Measurements from ENCODE around the gene NPC1. TPM values are rescaled to one million over a fixed set of nuclear protein-coding genes. Genes with fewer than 3 reads are reported as not detected.

Gene NPC1
- total and polyA plus RNA-seq, 2 of the 8 experiments (the other 6 are each of a cell fraction or from before 2014, with no cell fraction given): 34.1 to 39.5 TPM

GRCh38 chr18:23609390-23610023 is 23.2 kb upstream of the NPC1 start:
- no peak for DNase-seq (ENCODE audit: low read depth in 1 of 2, low spot score in 2 of 2)
- POLR2A ChIA-PET (ENCODE audit: partially characterized antibody): no interaction called here
- no peaks in the 10 kb centered on the region for H3K36me3 ChIP-seq (ENCODE audit: control insufficient read depth in 2 of 4, insufficient read depth in 4 of 4, low read length in 3 of 4)

More at GRCh38 chr18:23609390-23610023, 23.2 kb upstream of the NPC1 start:
- no peak for TF ChIP-seq HDAC6 (IDR thresholded peaks at IDR 0.05; ENCODE audit: low read depth, low read length)
- no peak for TF ChIP-seq USF2 (IDR thresholded peaks at IDR 0.05; ENCODE audit: low read length)
- no peak for TF ChIP-seq MAX (IDR thresholded peaks at IDR 0.05)
- no peak for TF ChIP-seq SIX5 (IDR thresholded peaks at IDR 0.05; ENCODE audit: low read depth, low read length)
- TF ChIP-seq SAP30 (IDR thresholded peaks at IDR 0.05; ENCODE audit: insufficient read depth, insufficient replicate concordance, low read length): no peak
- TF ChIP-seq CBX8 (IDR thresholded peaks at IDR 0.05; ENCODE audit: borderline replicate concordance, low read depth, low read length): no peak
- TF ChIP-seq SIRT6 (IDR thresholded peaks at IDR 0.05; ENCODE audit: low read length): no peak
- no peak for TF ChIP-seq MAFK (IDR thresholded peaks at IDR 0.05; ENCODE audit: low read depth, low read length)
- no peak for TF ChIP-seq NRF1 (IDR thresholded peaks at IDR 0.05; ENCODE audit: low read depth, low read length)
- no peak for TF ChIP-seq SP1 (IDR thresholded peaks at IDR 0.05; ENCODE audit: low read depth, low read length)
- Histone ChIP-seq H3K4me1 (replicated peaks in 1 of 4; ENCODE audit: control insufficient read depth in 3 of 4, insufficient read depth in 4 of 4, low read length in 3 of 4) (no peaks in the 10 kb centered on the region), H3K79me1 (ENCODE audit: low read depth, low read length) (no peaks in the 10 kb centered on the region), H3K23me2 (ENCODE audit: low read depth, low read length) (no peaks in the 10 kb centered on the region), H3K9me3 (ENCODE audit: insufficient read depth in 2 of 2, low read depth in 1 of 2, low read length in 1 of 2) (no peaks in the 10 kb centered on the region), H3K27ac (ENCODE audit: low read depth, low read length) (no peak overlapping the region), H3K18ac (ENCODE audit: extremely low read depth, low read length) (no peak overlapping the region), H3K23ac (ENCODE audit: insufficient read length) (no peak overlapping the region), H3K27me3 (replicated peaks in 1 of 4; ENCODE audit: control insufficient read depth in 3 of 4, extremely low read depth in 1 of 4, insufficient read depth in 3 of 4, low read length in 3 of 4) (no peaks in the 10 kb centered on the region; a peak in 1 of 7 replicates), H3K9ac (replicated peaks in 1 of 4; ENCODE audit: extremely low read depth in 1 of 4, low read depth in 3 of 4, low read length in 3 of 4) (no peak overlapping the region), H2BK5ac (ENCODE audit: low read depth, low read length) (no peak overlapping the region), H4K5ac (ENCODE audit: insufficient read length, low read depth, low read length) (no peak overlapping the region), H2AFZ (ENCODE audit: low read length) (no peak overlapping the region), H3K56ac (replicated peaks; ENCODE audit: insufficient read length, low read depth, low read length) (no peak overlapping the region), H4K91ac (replicated peaks; ENCODE audit: insufficient read length, low read length) (no peak overlapping the region), H2BK12ac (ENCODE audit: low read depth, low read length) (no peak overlapping the region), H3K4me2 (ENCODE audit: insufficient read depth in 1 of 2, low read depth in 2 of 2, low read length in 2 of 2) (no peak overlapping the region), H3K14ac (ENCODE audit: insufficient read length) (no peak overlapping the region), H3K4me3 (ENCODE audit: extremely low read depth in 1 of 4, insufficient read depth in 2 of 4, low read depth in 3 of 4, low read length in 4 of 4) (no peak overlapping the region), H4K8ac (ENCODE audit: extremely low read depth, insufficient read depth, low read length) (no peak overlapping the region), H2BK120ac (replicated peaks; ENCODE audit: low read depth, low read length) (no peak overlapping the region), H3K4ac (replicated peaks; ENCODE audit: insufficient read length, low read depth, low read length) (no peak overlapping the region), H2AK5ac (ENCODE audit: low read depth, low read length) (no peak overlapping the region), H4K20me1 (replicated peaks in 1 of 2; ENCODE audit: control insufficient read depth in 1 of 2, insufficient read depth in 2 of 2, low read length in 2 of 2) (no peaks in the 10 kb centered on the region), H2BK15ac (ENCODE audit: low read length) (no peak overlapping the region), H3K79me2 (ENCODE audit: control insufficient read depth in 1 of 2, insufficient read depth in 2 of 2, low read length in 2 of 2) (no peaks in the 10 kb centered on the region), H2BK20ac (ENCODE audit: low read length) (no peak overlapping the region)
- CTCF ChIA-PET (ENCODE audit: partially characterized antibody): interaction anchor here (0.6 to 1.0 kb wide), 3 partner anchors 28 to 186 kb away, joined by 3 read pairs; no protein-coding TSS in a partner anchor
- no peak for FAIRE-seq
- WGBS, 2 experiments (ENCODE audit: extremely low coverage in 1 of 2, insufficient coverage in 1 of 2, insufficient read length in 1 of 2, insufficient replicate concordance in 2 of 2, low coverage in 1 of 2, low lambda C conversion rate in 2 of 2, missing lambda C conversion rate in 1 of 2): 92% methylated on average over 5 of the region's 5 CpGs; no CpG with 5 or more reads in 1 of the 2 experiments

All from H1 (cell line).